Kidney (tissue), 14 donors: Measurements from ENCODE around the gene SLC12A7. TPM values are rescaled to one million over a fixed set of nuclear protein-coding genes. Genes with fewer than 3 reads are reported as not detected.

Experiments
- DNase-seq, 5 donors: peaks; one replicate each; pipeline ENCODE4 v3.0.0-alpha.2; 2013 to 2020
- FAIRE-seq: peaks from 2 replicates; lab custom pipeline; 2012; peaks lifted over from hg19 to GRCh38; lab: Jason Lieb, UNC
- H3K27ac ChIP-seq, 2 donors: one replicate each; pipeline ENCODE4 v1.7.0; 2013; ENCODE audit warnings: low read depth in 2 of 2, low read length in 2 of 2, inconsistent platforms in 1 of 2
- H3K27me3 ChIP-seq: one replicate; pipeline ENCODE4 v1.7.1; 2013; ENCODE audit warnings: low read length, inconsistent platforms; ENCODE audit not compliant: control insufficient read depth, insufficient read depth
- H3K36me3 ChIP-seq, 3 donors: one replicate each; pipeline versions ENCODE4 v1.7.0 to v1.7.1; 2013; ENCODE audit warnings: low read length in 3 of 3, control low read depth in 1 of 3, inconsistent platforms in 1 of 3; ENCODE audit not compliant: insufficient read depth in 3 of 3, control insufficient read depth in 2 of 3
- H3K4me1 ChIP-seq, 3 donors: one replicate each; pipeline versions ENCODE4 v1.7.0 to v1.7.1; 2013; ENCODE audit warnings: low read length in 3 of 3, inconsistent platforms in 1 of 3, low read depth in 1 of 3; ENCODE audit not compliant: control insufficient read depth in 2 of 3, insufficient read depth in 2 of 3
- H3K4me3 ChIP-seq, 3 donors: one replicate each; pipeline versions ENCODE4 v1.7.0 to v1.8.1; 2013; ENCODE audit warnings: low read length in 3 of 3, control low read depth in 1 of 3, inconsistent platforms in 1 of 3
- H3K9ac ChIP-seq, 3 donors: one replicate each; pipeline versions ENCODE4 v1.7.0 to v1.7.1; 2013; ENCODE audit warnings: low read length in 3 of 3, control low read depth in 1 of 3, inconsistent platforms in 1 of 3
- H3K9me3 ChIP-seq, 3 donors: one replicate each; pipeline versions ENCODE4 v1.7.0 to v1.7.1; 2013; ENCODE audit warnings: low read length in 3 of 3, control low read depth in 1 of 3, inconsistent platforms in 1 of 3; ENCODE audit not compliant: control insufficient read depth in 2 of 3, insufficient read depth in 1 of 3
- CTCF ChIP-seq: IDR thresholded peaks from 3 replicates; pipeline ENCODE4 v1.5.1; 2012; ENCODE audit warnings: mild to moderate bottlenecking, moderate library complexity, borderline replicate concordance; ENCODE audit not compliant: insufficient read depth; ENCODE audit errors: extremely low read depth
- intact Hi-C: fragments of 100-400 bp; cut with DNase I; formaldehyde crosslinking; loops from one replicate; pipeline ENCODE4 v1.11.1; 2022
- polyA plus RNA-seq: library from polyadenylated mRNA; stranded (reverse); fragments of 350-450 nt; fragmentation: Illumina TruSeq; extraction: RNeasy Lipid Tissue Mini Kit (QIAGEN cat#74804); gene quantifications from one replicate; pipeline ENCODE4 v1.2.3, GENCODE V29; 2014; ENCODE audit warnings: low read depth, low replicate concordance; ENCODE audit not compliant: insufficient read depth
- total RNA-seq: library from RNA; stranded (reverse); fragmentation: NEBNext Ultra II Directional; extraction: Animal tissue kit (Norgen Biotek cat#: 25700); gene quantifications from one replicate; pipeline ENCODE4 v1.2.1, GENCODE V29; 2021
- donor health status: control.
- donor health status: control.
- donor health status: control.
- donor health status: control.
- donor health status: control.
- donor health status: DM: yes; HTN: yes; CAD: no.
- donor health status: Normal renal cell carcinoma (clear cell type).

The SLC12A7 gene
- total and polyA plus RNA-seq, 2 donors from 2014 or later = 28.2 to 92.9 TPM

GRCh38 chr5:1118738-1119137 is 6.9 kb upstream of the SLC12A7 start:
- FAIRE-seq = no peak
- Histone ChIP-seq H3K36me3 (no peaks in the 10 kb centered on the region), H3K27ac (peak overlapping the region; percentile 48 to 51), H3K9ac (no peak overlapping the region), H3K4me1 (peaks cover 0 to 14% (median 0%) of the 10 kb centered on the region in 3 donors), H3K4me3 (no peak overlapping the region), H3K27me3 (no peaks in the 10 kb centered on the region), H3K9me3 (no peaks in the 10 kb centered on the region)
- intact Hi-C loops = no loop called here
- peak in 4 of 5 donors; percentile 74 to 81 (median 77) for DNase-seq
- no peak for TF ChIP-seq CTCF

- H3K4me1 ChIP-seq = peaks cover 0 to 14% (median 0%) of the 10 kb centered on the region in 3 donors
- FAIRE-seq (no peak), DNase-seq (peak in 1 of 5 donors; percentile 69)
- no peak overlapping the region for H3K4me3 ChIP-seq
- H3K9me3 ChIP-seq = no peaks in the 10 kb centered on the region
- no peak for TF ChIP-seq CTCF
- H3K9ac ChIP-seq = no peak overlapping the region
- H3K36me3 ChIP-seq = no peaks in the 10 kb centered on the region
- intact Hi-C loops = no loop called here
- H3K27ac ChIP-seq = peak overlapping the region in 1 of 2 donors; percentile 51
- H3K27me3 ChIP-seq = no peaks in the 10 kb centered on the region
These were observed 6.4 kb upstream of the SLC12A7 start for GRCh38 chr5:1118231-1118698.

- TF ChIP-seq CTCF = no peak
- H3K4me1 ChIP-seq = peaks cover 0 to 12% (median 0%) of the 10 kb centered on the region in 3 donors
These were observed 5.1 kb upstream of the SLC12A7 start for GRCh38 chr5:1116977-1117376.

GRCh38 chr5:1116109-1116740 is 4.4 kb upstream of the SLC12A7 start:
- no peak overlapping the region for H3K9ac ChIP-seq
- peaks cover 0 to 12% (median 0%) of the 10 kb centered on the region in 3 donors for H3K4me1 ChIP-seq
- no peaks in the 10 kb centered on the region for H3K9me3 ChIP-seq
- FAIRE-seq = no peak
- DNase-seq = peak in 1 of 5 donors; percentile 63
- H3K36me3 ChIP-seq = no peaks in the 10 kb centered on the region
- intact Hi-C loops = no loop called here
- no peak overlapping the region for H3K4me3 ChIP-seq
- no peak for TF ChIP-seq CTCF
- no peaks in the 10 kb centered on the region for H3K27me3 ChIP-seq
- no peak overlapping the region for H3K27ac ChIP-seq

More at GRCh38 chr5:1116977-1117376, 5.1 kb upstream of the SLC12A7 start:
- H3K36me3 ChIP-seq = no peaks in the 10 kb centered on the region
- H3K9me3 ChIP-seq = no peaks in the 10 kb centered on the region
- no peak overlapping the region for H3K9ac ChIP-seq
- H3K27ac ChIP-seq = no peak overlapping the region
- H3K4me3 ChIP-seq = no peak overlapping the region
- DNase-seq = no peak
- FAIRE-seq = no peak
- intact Hi-C loops = no loop called here
- H3K27me3 ChIP-seq = no peaks in the 10 kb centered on the region
